Inflammatory macrophage (primary cell): ENCODE data around the gene SDK1.

ENCODE experiments used
- DNase-seq, 2 donors: peaks; one replicate each; pipeline ENCODE4 v3.0.0-alpha.2; 2020 to 2022

Gene SDK1

DNA sequence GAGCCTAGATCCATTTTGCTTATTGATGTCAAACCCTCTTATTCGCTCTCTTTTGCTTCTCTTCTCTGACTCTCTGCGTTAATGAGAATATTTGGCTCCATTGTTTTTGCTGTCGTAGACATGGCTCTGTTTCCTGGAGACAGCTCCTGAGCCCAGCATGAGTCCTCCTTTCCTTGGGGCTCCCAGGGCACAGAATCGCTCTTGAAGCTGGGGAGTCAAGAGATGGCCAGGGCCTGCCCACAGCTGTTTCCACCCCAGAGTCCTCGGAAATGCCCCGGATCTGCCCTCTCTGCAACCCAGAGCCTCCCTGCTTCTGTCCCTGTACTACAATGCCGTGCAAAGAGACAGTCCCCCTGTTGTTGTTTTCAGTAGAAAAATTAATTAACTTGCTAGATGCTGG is 814.4 kb downstream of the SDK1 start:
- no peak for DNase-seq

GRCh38 chr7:4115941-4116610 is 815.0 kb downstream of the SDK1 start:
- no peak for DNase-seq

DNA sequence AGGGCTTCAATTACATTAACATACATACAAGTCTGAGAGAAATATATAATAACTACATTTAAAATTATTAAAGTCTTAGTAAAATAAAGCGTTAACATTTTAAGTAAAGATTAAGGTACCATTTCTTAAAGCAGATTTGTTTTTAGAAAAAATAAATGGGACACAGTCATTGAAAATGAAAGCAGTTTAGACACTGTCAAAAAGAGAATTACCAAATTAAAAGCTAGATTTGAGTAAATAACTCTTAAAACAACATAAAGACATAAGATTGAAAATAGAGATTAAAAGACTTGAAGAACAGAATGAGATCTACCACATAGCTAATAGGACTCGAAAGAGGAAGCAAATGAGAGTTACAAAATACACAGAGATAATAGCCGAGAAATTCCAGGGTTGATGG is 818.8 kb downstream of the SDK1 start:
- no peak for DNase-seq

- DNase-seq: no peak
Measured at GRCh38 chr7:4123346-4123745, 822.3 kb downstream of the SDK1 start.

GRCh38 chr7:4123823-4124222 is 822.8 kb downstream of the SDK1 start:
- no peak for DNase-seq

- no peak for DNase-seq
Measured at GRCh38 chr7:4124556-4125477, 823.8 kb downstream of the SDK1 start.

GRCh38 chr7:4127909-4128560 is 827.0 kb downstream of the SDK1 start:
- DNase-seq: no peak

DNA sequence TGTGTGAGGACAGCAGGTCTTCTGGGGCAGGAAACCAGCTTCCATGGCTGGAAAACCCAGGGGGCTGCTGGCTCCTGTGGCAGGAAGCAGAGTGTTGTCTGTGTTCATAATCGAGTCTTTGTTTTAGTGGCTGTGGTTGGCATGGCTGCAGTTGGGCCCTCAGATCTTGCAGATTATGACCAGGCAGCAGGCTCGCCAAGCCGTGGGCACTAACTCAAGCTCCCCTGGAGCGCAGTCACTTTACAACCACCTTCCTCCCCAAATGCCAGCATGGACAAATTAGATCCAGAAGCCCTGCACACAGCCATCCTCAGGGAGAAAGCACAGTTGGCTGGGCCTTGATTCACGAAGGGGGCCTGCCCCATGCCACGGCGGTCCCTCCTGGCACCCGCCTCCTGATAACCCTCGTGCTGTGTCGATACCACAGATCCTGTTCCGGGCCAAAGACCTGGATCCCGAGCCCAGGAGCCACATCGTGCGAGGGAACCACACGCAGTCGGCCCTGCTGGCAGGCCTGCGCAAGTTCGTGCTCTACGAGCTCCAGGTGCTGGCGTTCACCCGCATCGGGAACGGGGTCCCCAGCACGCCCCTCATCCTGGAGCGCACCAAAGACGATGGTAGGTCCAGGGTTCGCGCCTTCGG is 828.5 kb downstream of the SDK1 start:
- DNase-seq: no peak

GRCh38 chr7:4131063-4131462 is 830.0 kb downstream of the SDK1 start:
- no peak for DNase-seq

- DNase-seq: no peak
Measured at GRCh38 chr7:4132221-4132620, 831.2 kb downstream of the SDK1 start.

GRCh38 chr7:4133491-4134044 is 832.5 kb downstream of the SDK1 start:
- no peak for DNase-seq

- DNase-seq: no peak
Measured at GRCh38 chr7:4134204-4134603, 833.2 kb downstream of the SDK1 start.

DNA sequence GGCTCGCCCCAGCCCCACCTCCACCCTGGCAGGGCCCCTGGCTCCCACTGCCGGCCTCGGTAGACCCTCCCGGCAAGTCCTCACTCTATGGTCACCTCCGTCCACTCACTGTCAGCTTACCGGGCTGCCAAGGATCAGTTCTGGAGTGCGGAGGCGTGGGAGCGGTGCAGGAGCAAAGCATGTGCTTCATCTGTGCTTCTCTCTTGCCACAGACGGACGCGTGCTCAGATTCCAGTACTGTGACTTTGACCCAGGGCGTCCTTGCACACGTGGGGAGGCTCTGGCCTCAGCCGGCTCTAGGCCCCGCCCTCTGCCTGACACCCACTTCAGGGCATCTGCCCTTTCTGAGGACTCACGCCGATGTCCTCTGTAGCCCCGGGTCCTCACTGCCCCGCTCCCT is 833.6 kb downstream of the SDK1 start:
- no peak for DNase-seq

DNA sequence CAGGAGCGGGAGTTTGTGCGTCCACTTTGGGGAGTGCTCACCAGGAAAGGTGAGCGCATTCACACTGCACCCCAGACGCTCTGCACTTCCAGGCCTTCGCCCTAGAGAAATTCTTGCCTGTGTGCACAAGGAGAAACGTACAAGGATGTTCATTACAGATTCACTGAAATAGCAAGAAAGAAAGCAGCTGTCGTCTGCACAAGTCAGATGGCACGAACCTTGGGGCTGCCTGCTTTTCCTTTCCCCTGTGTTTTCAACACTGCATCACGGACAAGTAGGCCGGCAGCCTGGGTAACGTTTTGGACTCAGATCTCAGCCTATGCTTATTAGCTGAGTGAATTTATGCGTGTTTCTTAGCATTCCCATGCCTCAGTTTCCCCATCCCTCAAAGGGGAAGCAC is 834.2 kb downstream of the SDK1 start:
- no peak for DNase-seq

GRCh38 chr7:4136036-4136435 is 835.0 kb downstream of the SDK1 start:
- no peak for DNase-seq

DNA sequence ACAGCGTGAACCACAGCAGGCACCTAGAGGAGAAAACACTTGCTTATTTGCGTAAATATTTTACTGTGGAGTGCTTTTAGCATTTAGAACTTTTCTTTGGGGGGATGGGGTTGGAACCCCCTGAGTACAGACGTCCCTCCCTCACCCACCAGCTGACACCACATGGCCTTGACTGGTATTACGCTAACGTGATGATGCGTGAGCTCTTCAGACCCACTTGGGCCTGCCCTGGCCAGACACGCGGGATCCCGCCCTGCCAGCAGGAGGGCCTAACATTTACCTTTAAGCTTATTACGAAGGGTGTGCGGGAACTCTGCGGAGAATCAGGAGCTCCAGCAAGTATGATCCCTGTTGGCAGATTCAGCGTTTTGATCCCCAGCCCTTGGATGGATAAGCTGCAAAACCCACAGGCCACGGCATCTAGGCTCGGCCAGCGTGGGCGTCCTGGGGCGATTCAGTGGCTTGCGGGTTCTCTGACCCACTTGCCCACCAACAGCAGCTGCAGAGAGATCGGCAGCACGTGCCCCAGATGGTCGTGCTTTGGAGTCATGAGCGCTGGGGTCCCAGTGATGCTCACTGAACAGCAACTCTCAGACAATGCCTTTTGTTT is 835.6 kb downstream of the SDK1 start:
- no peak for DNase-seq

- no peak for DNase-seq
Measured at GRCh38 chr7:4137552-4137951, 836.5 kb downstream of the SDK1 start.

GRCh38 chr7:4138866-4139265 is 837.8 kb downstream of the SDK1 start:
- no peak for DNase-seq

DNA sequence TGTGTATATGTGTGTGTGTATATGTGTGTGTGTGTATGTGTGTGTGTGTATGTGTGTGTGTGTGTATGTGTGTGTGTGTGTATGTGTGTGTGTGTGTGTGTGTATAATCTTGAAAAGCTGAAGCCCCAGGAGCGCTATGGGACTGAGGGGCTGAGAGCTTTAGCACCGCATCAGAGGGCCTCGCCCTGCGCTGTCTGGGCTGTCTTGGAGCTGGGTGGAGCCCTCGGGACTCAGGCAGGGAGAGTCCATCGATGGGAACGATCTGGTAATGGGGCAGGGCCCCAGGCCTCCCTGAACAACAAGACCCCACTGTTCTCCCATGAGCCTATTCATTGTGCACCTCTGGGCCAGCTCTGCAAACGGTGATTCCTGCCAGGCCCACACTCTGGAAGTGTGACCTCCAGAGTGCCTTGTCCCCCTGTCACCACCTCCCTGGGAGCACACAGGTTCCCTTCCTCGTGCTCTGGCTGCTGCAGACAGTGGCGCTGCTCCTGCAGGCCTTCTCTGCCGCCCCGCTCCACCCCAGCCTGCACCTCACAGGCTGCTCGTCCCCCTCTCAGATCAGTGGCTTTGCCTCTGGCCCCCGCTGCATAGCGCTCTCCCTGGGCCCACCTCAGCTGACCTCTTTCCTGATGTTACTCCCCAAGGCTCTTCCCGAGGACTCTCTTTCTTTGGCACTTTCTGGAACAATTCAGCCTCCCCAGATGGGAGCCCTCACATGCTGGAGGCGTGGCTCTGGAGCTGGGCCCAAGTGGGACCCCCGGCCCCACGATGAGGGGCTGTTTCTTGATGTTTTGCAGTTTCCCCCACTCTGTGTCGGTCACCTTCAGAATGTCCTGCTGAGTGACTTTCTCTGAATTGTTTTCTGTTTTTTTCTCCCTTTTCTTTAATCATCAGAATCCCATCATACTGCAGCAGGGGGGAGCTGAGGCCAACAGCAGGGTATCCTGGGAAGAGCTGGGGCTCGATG is 838.9 kb downstream of the SDK1 start:
- no peak for DNase-seq

GRCh38 chr7:4140933-4141332 is 839.9 kb downstream of the SDK1 start:
- DNase-seq: no peak

GRCh38 chr7:4143006-4143405 is 842.0 kb downstream of the SDK1 start:
- DNase-seq: no peak
